OCI-LY3 (cell line): ENCODE results near the gene JOSD1.

Experiments used
- H2AFZ ChIP-seq: fragments of 200-600, 300-600 bp; shearing (Covaris generic); 2 replicates; pipeline ENCODE4 v1.6.0; 2014; ENCODE audit warnings: antibody characterized with exemption, low read depth, low read length
- H3K27ac ChIP-seq: fragments of 200-600, 300-600 bp; sonication (generic); 2 replicates; pipeline ENCODE4 v1.5.1; 2014; ENCODE audit warnings: mild to moderate bottlenecking, low read length, moderate library complexity, mixed read lengths
- H3K27me3 ChIP-seq: fragments of 200-600, 300-600 bp; sonication (generic); 2 replicates; pipeline ENCODE4 v1.6.1; 2014; ENCODE audit warnings: low read depth, low read length, mixed read lengths
- H3K36me3 ChIP-seq: fragments of 200-600, 300-600 bp; sonication (generic); replicated peaks from 2 replicates; pipeline ENCODE3; 2014; ENCODE audit warnings: low read depth, low read length, mixed read lengths
- H3K4me1 ChIP-seq: fragments of 300-600, 200-600 bp; sonication (generic); 2 replicates; pipeline ENCODE4 v1.6.1; 2014; ENCODE audit warnings: low read length, mixed read lengths
- H3K4me2 ChIP-seq: fragments of 200-600, 300-600 bp; sonication (generic); 2 replicates; pipeline ENCODE4 v1.6.1; 2014; ENCODE audit warnings: low read length, mixed read lengths
- H3K4me3 ChIP-seq: fragments of 300-600, 200-600 bp; sonication (generic); 2 replicates; pipeline ENCODE4 v1.5.1; 2014; ENCODE audit warnings: antibody characterized with exemption, mild to moderate bottlenecking, low read length, moderate library complexity
- H3K79me2 ChIP-seq: fragments of 300-600, 200-600 bp; shearing (Covaris generic); 2 replicates; pipeline ENCODE4 v1.6.1; 2014; ENCODE audit warnings: mild to moderate bottlenecking, low read length, mixed read lengths
- H3K9ac ChIP-seq: fragments of 300-600, 200-600 bp; shearing (Covaris generic); 2 replicates; pipeline ENCODE4 v1.6.0; 2014; ENCODE audit warnings: mild to moderate bottlenecking, low read length, moderate library complexity
- H3K9me3 ChIP-seq: fragments of 200-600, 300-600 bp; shearing (Covaris generic); 2 replicates; pipeline ENCODE4 v1.6.1; 2014; ENCODE audit warnings: low read length, mixed read lengths; ENCODE audit not compliant: insufficient read depth
- H4K20me1 ChIP-seq: fragments of 200-600, 300-600 bp; sonication (generic); 2 replicates; pipeline ENCODE4 v1.6.1; 2016; ENCODE audit warnings: low read length, mixed read lengths; ENCODE audit not compliant: insufficient read depth
- EZH2phosphoT487 ChIP-seq: fragments of 200-600 bp; shearing (Covaris generic); IDR thresholded peaks from 2 replicates; pipeline ENCODE4 v1.6.1; 2018; ENCODE audit warnings: antibody characterized with exemption, mixed run types, low read depth
- TF ChIP-seq, protein P1 (sequence below): fragments of 200-600, 300-600 bp; sonication (generic); IDR thresholded peaks from 2 replicates; pipeline ENCODE4 v1.5.1; 2014; ENCODE audit warnings: antibody characterized with exemption, low read length, low read depth

Gene JOSD1

DNA sequence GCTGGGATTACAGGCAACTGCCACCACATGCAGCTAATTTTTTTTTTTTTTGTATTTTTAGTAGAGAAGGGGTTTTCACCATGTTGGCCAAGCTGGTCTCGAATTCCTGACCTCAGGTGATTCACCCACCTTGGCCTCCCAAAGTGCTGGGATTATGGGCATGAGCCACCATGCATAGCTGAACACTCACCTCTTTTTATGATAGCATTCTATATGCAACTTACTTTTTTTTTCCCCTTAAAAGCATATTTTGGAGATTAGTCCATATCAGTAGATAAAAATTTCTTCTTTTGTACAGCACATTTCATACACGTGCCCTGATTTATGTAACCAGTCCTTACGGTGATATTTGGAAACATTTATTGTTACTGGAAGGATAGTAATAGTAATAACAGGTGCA lies 19.6 kb upstream of the JOSD1 start:
- Histone ChIP-seq H2AFZ (no peak overlapping the region), H3K9me3 (no peaks in the 10 kb centered on the region), H3K27me3 (no peaks in the 10 kb centered on the region), H3K4me2 (no peak overlapping the region), H3K4me1 (no peaks in the 10 kb centered on the region), H3K27ac (no peak overlapping the region), H3K36me3 (peaks cover 74% of the 10 kb centered on the region), H4K20me1 (peaks cover 30% of the 10 kb centered on the region), H3K79me2 (peaks cover 28% of the 10 kb centered on the region), H3K4me3 (no peak overlapping the region), H3K9ac (no peak overlapping the region)
- TF ChIP-seq EZH2phosphoT487: no peak
- TF ChIP-seq, protein P1, sequence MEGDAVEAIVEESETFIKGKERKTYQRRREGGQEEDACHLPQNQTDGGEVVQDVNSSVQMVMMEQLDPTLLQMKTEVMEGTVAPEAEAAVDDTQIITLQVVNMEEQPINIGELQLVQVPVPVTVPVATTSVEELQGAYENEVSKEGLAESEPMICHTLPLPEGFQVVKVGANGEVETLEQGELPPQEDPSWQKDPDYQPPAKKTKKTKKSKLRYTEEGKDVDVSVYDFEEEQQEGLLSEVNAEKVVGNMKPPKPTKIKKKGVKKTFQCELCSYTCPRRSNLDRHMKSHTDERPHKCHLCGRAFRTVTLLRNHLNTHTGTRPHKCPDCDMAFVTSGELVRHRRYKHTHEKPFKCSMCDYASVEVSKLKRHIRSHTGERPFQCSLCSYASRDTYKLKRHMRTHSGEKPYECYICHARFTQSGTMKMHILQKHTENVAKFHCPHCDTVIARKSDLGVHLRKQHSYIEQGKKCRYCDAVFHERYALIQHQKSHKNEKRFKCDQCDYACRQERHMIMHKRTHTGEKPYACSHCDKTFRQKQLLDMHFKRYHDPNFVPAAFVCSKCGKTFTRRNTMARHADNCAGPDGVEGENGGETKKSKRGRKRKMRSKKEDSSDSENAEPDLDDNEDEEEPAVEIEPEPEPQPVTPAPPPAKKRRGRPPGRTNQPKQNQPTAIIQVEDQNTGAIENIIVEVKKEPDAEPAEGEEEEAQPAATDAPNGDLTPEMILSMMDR: no peak

DNA sequence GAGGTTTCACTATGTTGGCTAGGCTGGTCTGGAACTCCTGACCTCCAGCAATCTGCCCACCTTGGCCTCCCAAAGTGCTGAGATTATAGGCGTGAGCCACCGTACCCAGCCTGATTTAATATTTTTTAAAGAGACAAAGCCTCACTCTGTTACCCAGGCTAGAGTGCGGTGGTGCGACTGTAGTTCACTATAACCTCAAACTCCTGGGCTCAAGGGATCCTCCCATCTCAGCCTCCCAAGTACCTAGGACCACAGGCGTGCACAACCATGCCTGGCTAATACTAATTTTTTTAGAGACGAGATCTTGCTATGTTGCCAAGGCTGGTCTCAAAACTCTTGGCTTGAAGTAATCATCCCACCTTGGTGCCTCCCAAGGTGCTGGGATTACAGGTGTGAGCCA lies 18.5 kb upstream of the JOSD1 start:
- H3K4me2 ChIP-seq: no peak overlapping the region
- no peak overlapping the region for H3K9ac ChIP-seq
- no peak overlapping the region for H3K4me3 ChIP-seq
- no peaks in the 10 kb centered on the region for H3K9me3 ChIP-seq
- no peaks in the 10 kb centered on the region for H3K4me1 ChIP-seq
- peaks cover 66% of the 10 kb centered on the region for H3K36me3 ChIP-seq
- peaks cover 41% of the 10 kb centered on the region for H4K20me1 ChIP-seq
- TF ChIP-seq, protein P1: no peak
- no peak for TF ChIP-seq EZH2phosphoT487
- no peak overlapping the region for H3K27ac ChIP-seq
- peaks cover 40% of the 10 kb centered on the region for H3K79me2 ChIP-seq
- no peak overlapping the region for H2AFZ ChIP-seq
- H3K27me3 ChIP-seq: no peaks in the 10 kb centered on the region

DNA sequence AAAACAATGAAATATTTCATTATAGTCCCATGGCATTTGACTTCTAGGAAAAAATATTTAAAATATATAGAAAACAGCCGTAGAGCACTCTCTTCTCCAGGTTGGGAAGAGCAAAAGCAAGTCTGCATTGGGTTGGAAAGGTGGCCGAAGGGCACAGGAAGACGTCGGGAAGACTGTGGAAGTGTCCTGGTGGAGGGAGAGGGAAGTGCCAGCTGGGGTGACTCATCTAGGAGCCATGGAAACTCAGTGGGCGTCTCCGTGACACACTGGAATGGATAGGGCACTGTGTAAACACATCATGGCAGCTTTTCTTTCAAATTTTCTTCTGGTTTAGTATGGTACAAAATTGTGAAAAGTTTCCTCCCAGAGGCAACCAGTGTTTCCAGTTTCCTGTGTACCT lies 17.7 kb upstream of the JOSD1 start:
- Histone ChIP-seq H3K27ac (no peak overlapping the region), H3K4me2 (no peak overlapping the region), H2AFZ (no peak overlapping the region), H3K9me3 (no peaks in the 10 kb centered on the region), H4K20me1 (peaks cover 47% of the 10 kb centered on the region), H3K36me3 (peaks cover 59% of the 10 kb centered on the region), H3K9ac (no peak overlapping the region), H3K4me1 (no peaks in the 10 kb centered on the region), H3K79me2 (peaks cover 47% of the 10 kb centered on the region), H3K4me3 (no peak overlapping the region), H3K27me3 (no peaks in the 10 kb centered on the region)
- TF ChIP-seq, protein P1: no peak
- TF ChIP-seq EZH2phosphoT487: no peak

DNA sequence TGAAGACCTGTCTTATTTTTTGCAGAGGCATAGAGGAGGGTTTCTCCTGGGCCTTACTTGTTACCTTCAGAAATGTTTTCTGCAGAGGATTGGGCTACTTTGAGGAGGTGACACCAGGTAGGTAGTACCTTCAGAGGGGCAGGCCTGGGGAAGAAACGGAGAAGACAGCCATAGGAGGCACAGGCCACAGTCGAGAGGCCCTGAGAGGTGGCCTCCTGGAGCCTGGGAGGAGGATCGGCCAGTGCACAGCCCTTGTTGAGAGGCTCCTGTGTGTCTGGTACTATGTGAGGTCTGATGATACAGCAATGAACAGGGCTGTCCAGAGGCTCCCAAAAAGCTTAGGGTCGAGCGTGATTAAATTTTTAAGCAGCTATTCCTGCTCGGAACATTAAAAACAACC lies 16.5 kb upstream of the JOSD1 start:
- Histone ChIP-seq H2AFZ (no peak overlapping the region), H4K20me1 (peaks cover 59% of the 10 kb centered on the region), H3K4me2 (no peak overlapping the region), H3K9ac (no peak overlapping the region), H3K4me1 (no peaks in the 10 kb centered on the region), H3K27ac (no peak overlapping the region), H3K79me2 (peaks cover 59% of the 10 kb centered on the region), H3K36me3 (peaks cover 54% of the 10 kb centered on the region), H3K9me3 (no peaks in the 10 kb centered on the region), H3K27me3 (no peaks in the 10 kb centered on the region), H3K4me3 (no peak overlapping the region)
- TF ChIP-seq, protein P1: no peak
- no peak for TF ChIP-seq EZH2phosphoT487
